ENCODE measurements around the gene SLC9A8.

DNA sequence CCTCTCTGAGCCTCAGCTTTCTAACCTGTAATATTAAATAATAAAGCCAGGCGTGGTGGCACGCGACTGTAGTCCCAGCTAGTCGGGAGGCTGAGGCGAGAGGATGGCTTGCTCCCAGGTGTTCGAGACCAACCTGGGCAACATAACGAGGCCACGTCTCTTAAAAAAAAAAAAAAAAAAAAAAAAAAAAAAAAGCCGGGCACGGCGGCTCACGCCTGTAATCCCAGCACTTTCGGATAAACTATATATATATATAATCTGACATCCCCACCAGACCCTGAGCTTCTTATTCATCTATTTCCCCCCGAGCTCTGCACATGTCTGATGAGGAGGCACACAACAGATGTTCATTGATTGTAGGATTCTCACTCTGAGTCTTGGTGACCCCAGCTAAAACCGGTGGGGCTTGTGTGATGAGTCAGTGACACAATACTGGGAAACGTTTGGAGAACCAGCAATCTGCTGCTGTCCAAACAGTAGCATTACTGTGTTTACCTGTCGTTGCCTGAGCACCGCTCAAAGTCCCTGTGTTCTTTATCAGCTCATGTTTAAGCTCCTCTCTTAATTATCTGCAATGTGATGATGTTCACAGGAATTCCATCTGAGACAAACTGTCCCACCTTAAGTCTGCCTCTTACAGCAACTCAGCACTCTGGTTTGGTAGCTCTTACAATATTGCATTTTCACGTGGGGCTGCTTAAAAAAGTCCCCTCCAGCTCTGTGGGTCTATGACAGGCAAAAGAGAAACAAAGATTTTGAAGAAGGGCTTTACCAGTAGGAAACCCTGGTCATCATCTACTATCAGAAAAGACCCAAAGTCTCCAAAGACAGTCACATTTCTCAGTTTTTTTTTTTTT, 103.7 kb downstream of the SLC9A8 start:
- TF ChIP-seq MAFK (IDR thresholded peaks at IDR 0.05; ENCODE audit: low read depth, low read length): no peak
- TF ChIP-seq, protein P1, sequence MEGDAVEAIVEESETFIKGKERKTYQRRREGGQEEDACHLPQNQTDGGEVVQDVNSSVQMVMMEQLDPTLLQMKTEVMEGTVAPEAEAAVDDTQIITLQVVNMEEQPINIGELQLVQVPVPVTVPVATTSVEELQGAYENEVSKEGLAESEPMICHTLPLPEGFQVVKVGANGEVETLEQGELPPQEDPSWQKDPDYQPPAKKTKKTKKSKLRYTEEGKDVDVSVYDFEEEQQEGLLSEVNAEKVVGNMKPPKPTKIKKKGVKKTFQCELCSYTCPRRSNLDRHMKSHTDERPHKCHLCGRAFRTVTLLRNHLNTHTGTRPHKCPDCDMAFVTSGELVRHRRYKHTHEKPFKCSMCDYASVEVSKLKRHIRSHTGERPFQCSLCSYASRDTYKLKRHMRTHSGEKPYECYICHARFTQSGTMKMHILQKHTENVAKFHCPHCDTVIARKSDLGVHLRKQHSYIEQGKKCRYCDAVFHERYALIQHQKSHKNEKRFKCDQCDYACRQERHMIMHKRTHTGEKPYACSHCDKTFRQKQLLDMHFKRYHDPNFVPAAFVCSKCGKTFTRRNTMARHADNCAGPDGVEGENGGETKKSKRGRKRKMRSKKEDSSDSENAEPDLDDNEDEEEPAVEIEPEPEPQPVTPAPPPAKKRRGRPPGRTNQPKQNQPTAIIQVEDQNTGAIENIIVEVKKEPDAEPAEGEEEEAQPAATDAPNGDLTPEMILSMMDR (IDR thresholded peaks at IDR 0.05; ENCODE audit: control extremely low read depth in 1 of 3, insufficient read depth in 1 of 3, low read depth in 1 of 3, low read length in 3 of 3): no peak
- TF ChIP-seq KDM1A (IDR thresholded peaks at IDR 0.05; ENCODE audit: borderline replicate concordance, low read length): no peak
- TF ChIP-seq SUZ12 (IDR thresholded peaks at IDR 0.05; ENCODE audit: low read length): no peak
- TF ChIP-seq POLR2AphosphoS5 (IDR thresholded peaks at IDR 0.05; ENCODE audit: low read depth, low read length): no peak

Measured in H1 (cell line).